K562 (cell line): ENCODE results near the gene PARD3.

Experiments used
- EP300 ChIP-seq: IDR thresholded peaks from 2 replicates; pipeline ENCODE4 v1.6.1; 2012; ENCODE audit warnings: low read length, improper control_type of control experiment
- NR2F6 ChIP-seq: fragments of 450-650 bp; formaldehyde crosslinking; IDR thresholded peaks from 2 replicates; pipeline ENCODE4 v1.4.0; 2020; ENCODE audit warnings: mild to moderate bottlenecking
- POLR2A ChIP-seq: fragments of 450-650 bp; conservative IDR thresholded peaks from 2 replicates; pipeline ENCODE4 v1.6.1; 2016
- TSC22D4 ChIP-seq: fragments of 450-650 bp; IDR thresholded peaks from 2 replicates; pipeline ENCODE4 v1.6.1; 2016; ENCODE audit warnings: missing genetic modification characterization, missing biosample characterization, control low read depth
- TF ChIP-seq, protein P1 (sequence below): sonication (generic); formaldehyde crosslinking; IDR thresholded peaks from 2 replicates; pipeline ENCODE4 v1.9.0; 2022; ENCODE audit warnings: mild to moderate bottlenecking, missing genetic modification reagents
- TF ChIP-seq, protein P2 (sequence below): sonication (generic); formaldehyde crosslinking; IDR thresholded peaks from 2 replicates; pipeline ENCODE4 v1.9.0; 2022; ENCODE audit warnings: mild to moderate bottlenecking, missing genetic modification reagents
- TF ChIP-seq, protein P3 (sequence below), 3 experiments: IDR thresholded peaks in 2 of 3; conservative IDR thresholded peaks in 1 of 3; 2 replicates each; pipeline ENCODE4 v1.5.1; 2011 to 2012; ENCODE audit warnings: low read length in 3 of 3, mild to moderate bottlenecking in 3 of 3, control low read depth in 2 of 3, improper control_type of control experiment in 1 of 3, inconsistent platforms in 1 of 3, low read depth in 1 of 3, mixed read lengths in 1 of 3, moderate library complexity in 1 of 3; ENCODE audit not compliant: insufficient read depth in 2 of 3
- TF ChIP-seq, protein P4 (sequence below): fragments of 450-650 bp; IDR thresholded peaks from 2 replicates; pipeline ENCODE4 v1.6.1; 2017; ENCODE audit warnings: mild to moderate bottlenecking, moderate library complexity
- TF ChIP-seq, protein P5 (sequence below), 2 experiments: fragments of 450-650 bp; formaldehyde crosslinking in 1 of 2; IDR thresholded peaks; 2 replicates each; pipeline versions ENCODE4 v1.4.0 to v1.6.1; 2014 to 2020; ENCODE audit warnings: mild to moderate bottlenecking in 2 of 2, borderline replicate concordance in 1 of 2, low read depth in 1 of 2

DNA sequence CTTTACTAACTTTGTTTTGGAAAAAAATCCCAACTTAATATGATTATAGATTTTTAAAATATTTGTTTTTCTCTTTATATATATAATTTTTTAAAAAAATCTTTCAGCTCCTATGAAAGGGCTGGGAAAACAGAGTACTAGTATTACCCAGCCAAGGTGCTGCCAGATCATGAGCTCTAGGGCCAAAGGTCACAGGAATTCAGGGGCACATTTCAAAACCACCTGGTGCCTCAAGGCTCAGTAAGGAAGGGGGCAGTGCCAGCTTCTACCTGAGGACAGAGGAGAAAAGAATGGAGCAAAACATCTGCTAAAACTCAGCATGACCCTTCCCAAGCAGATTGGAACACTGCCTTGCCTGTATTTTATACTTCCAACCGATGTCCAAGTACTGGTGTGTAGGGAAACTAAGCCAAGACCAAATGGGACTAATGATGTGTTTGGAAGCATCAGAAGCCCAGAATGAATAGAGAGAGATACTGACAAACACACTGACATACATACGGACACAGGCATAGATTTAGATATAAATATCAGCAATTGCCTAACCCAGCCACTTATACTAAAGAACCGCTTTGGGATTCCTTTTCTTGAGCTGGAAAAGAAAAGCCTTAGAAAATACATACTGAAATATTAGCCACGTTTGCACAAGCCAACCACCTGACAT lies 667.3 kb downstream of the PARD3 start:
- TF ChIP-seq POLR2A (no peak), EP300 (no peak), NR2F6 (CRISPR knock-in tag) (no peak), TSC22D4 (tag) (no peak)
- TF ChIP-seq, protein P1, sequence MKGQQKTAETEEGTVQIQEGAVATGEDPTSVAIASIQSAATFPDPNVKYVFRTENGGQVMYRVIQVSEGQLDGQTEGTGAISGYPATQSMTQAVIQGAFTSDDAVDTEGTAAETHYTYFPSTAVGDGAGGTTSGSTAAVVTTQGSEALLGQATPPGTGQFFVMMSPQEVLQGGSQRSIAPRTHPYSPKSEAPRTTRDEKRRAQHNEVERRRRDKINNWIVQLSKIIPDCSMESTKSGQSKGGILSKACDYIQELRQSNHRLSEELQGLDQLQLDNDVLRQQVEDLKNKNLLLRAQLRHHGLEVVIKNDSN, result no peak
- TF ChIP-seq, protein P2, sequence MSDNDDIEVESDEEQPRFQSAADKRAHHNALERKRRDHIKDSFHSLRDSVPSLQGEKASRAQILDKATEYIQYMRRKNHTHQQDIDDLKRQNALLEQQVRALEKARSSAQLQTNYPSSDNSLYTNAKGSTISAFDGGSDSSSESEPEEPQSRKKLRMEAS (CRISPR knock-in tag), result no peak
- TF ChIP-seq, protein P3, sequence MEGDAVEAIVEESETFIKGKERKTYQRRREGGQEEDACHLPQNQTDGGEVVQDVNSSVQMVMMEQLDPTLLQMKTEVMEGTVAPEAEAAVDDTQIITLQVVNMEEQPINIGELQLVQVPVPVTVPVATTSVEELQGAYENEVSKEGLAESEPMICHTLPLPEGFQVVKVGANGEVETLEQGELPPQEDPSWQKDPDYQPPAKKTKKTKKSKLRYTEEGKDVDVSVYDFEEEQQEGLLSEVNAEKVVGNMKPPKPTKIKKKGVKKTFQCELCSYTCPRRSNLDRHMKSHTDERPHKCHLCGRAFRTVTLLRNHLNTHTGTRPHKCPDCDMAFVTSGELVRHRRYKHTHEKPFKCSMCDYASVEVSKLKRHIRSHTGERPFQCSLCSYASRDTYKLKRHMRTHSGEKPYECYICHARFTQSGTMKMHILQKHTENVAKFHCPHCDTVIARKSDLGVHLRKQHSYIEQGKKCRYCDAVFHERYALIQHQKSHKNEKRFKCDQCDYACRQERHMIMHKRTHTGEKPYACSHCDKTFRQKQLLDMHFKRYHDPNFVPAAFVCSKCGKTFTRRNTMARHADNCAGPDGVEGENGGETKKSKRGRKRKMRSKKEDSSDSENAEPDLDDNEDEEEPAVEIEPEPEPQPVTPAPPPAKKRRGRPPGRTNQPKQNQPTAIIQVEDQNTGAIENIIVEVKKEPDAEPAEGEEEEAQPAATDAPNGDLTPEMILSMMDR (IDR thresholded peaks at IDR 0.05 in 2 of 3, conservative IDR thresholded peaks at IDR 0.05 in 1 of 3; ENCODE audit: insufficient read depth in 2 of 3, low read depth in 1 of 3, low read length in 3 of 3), result no peak
- TF ChIP-seq, protein P4, sequence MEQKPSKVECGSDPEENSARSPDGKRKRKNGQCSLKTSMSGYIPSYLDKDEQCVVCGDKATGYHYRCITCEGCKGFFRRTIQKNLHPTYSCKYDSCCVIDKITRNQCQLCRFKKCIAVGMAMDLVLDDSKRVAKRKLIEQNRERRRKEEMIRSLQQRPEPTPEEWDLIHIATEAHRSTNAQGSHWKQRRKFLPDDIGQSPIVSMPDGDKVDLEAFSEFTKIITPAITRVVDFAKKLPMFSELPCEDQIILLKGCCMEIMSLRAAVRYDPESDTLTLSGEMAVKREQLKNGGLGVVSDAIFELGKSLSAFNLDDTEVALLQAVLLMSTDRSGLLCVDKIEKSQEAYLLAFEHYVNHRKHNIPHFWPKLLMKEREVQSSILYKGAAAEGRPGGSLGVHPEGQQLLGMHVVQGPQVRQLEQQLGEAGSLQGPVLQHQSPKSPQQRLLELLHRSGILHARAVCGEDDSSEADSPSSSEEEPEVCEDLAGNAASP, result no peak
- TF ChIP-seq, protein P5, sequence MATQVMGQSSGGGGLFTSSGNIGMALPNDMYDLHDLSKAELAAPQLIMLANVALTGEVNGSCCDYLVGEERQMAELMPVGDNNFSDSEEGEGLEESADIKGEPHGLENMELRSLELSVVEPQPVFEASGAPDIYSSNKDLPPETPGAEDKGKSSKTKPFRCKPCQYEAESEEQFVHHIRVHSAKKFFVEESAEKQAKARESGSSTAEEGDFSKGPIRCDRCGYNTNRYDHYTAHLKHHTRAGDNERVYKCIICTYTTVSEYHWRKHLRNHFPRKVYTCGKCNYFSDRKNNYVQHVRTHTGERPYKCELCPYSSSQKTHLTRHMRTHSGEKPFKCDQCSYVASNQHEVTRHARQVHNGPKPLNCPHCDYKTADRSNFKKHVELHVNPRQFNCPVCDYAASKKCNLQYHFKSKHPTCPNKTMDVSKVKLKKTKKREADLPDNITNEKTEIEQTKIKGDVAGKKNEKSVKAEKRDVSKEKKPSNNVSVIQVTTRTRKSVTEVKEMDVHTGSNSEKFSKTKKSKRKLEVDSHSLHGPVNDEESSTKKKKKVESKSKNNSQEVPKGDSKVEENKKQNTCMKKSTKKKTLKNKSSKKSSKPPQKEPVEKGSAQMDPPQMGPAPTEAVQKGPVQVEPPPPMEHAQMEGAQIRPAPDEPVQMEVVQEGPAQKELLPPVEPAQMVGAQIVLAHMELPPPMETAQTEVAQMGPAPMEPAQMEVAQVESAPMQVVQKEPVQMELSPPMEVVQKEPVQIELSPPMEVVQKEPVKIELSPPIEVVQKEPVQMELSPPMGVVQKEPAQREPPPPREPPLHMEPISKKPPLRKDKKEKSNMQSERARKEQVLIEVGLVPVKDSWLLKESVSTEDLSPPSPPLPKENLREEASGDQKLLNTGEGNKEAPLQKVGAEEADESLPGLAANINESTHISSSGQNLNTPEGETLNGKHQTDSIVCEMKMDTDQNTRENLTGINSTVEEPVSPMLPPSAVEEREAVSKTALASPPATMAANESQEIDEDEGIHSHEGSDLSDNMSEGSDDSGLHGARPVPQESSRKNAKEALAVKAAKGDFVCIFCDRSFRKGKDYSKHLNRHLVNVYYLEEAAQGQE (IDR thresholded peaks at IDR 0.05; ENCODE audit: borderline replicate concordance), result no peak
- TF ChIP-seq, protein P5 (CRISPR knock-in tag; IDR thresholded peaks at IDR 0.05; ENCODE audit: low read depth), result no peak
